Measurements from ENCODE around the gene SLC6A9.

DNA sequence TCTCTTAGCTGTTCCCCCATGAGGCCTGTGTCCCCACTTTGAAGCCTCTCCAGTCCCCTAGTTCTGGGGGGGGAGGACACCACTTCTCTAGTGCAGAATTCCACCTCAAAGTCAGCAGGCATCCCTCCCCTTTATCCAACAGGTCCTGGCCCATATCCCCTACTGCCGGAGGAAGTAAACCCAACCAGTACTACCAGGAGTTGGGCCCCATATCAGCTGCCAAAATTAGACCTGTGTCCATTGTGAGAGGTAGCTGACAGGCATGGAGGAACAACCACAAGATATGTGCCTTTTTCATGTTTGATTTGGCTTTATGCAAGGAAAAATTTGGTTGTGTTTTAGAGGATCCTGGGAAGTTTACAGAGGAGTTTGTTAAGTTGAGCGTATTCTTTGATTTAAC lies 22.1 kb upstream of the SLC6A9 start:
- TF ChIP-seq, protein P1, sequence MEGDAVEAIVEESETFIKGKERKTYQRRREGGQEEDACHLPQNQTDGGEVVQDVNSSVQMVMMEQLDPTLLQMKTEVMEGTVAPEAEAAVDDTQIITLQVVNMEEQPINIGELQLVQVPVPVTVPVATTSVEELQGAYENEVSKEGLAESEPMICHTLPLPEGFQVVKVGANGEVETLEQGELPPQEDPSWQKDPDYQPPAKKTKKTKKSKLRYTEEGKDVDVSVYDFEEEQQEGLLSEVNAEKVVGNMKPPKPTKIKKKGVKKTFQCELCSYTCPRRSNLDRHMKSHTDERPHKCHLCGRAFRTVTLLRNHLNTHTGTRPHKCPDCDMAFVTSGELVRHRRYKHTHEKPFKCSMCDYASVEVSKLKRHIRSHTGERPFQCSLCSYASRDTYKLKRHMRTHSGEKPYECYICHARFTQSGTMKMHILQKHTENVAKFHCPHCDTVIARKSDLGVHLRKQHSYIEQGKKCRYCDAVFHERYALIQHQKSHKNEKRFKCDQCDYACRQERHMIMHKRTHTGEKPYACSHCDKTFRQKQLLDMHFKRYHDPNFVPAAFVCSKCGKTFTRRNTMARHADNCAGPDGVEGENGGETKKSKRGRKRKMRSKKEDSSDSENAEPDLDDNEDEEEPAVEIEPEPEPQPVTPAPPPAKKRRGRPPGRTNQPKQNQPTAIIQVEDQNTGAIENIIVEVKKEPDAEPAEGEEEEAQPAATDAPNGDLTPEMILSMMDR (IDR thresholded peaks at IDR 0.05 in 2 of 3, conservative IDR thresholded peaks at IDR 0.05 in 1 of 3; ENCODE audit: borderline replicate concordance in 1 of 3, insufficient read depth in 1 of 3, low read depth in 2 of 3, low read length in 2 of 3), result no peak
- TF ChIP-seq EZH2phosphoT487 (IDR thresholded peaks at IDR 0.05; ENCODE audit: borderline replicate concordance), result no peak
- no peak for TF ChIP-seq POLR2A (IDR thresholded peaks at IDR 0.05; ENCODE audit: borderline replicate concordance, extremely low read depth, insufficient read depth, insufficient read length)
- no peak for TF ChIP-seq YY1 (IDR thresholded peaks at IDR 0.05; ENCODE audit: extremely low read depth, insufficient replicate concordance, low read depth, low read length)
- no peak for TF ChIP-seq JUND (IDR thresholded peaks at IDR 0.05)
- no peak for TF ChIP-seq SIN3A (IDR thresholded peaks at IDR 0.05; ENCODE audit: low read depth)

All from HCT116 (cell line).